ENCODE results near the gene UNC13B.

The UNC13B gene

DNA sequence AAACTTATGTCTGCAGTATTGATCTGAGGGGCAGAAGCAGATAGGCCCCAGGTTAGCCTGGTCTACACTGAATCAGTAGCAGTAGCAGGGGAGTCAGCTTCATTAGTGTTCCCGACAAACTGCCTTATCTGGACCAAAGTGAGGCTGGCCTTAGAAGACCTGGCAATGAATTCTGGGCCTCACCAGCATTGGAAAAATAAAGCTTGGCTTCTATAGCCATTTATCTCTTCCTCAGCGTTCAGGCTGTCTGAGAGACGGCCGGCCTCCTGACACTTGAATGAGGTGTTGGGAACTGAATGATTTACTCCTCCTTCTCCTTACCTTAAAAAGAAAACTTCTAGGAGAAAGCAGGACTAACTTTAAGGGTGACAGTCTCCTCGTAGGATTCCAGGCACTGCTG lies 186.3 kb downstream of the UNC13B start:
- TF ChIP-seq TAF1 (IDR thresholded peaks at IDR 0.05; ENCODE audit: borderline replicate concordance, insufficient read depth, low read length) (no peak), POLR2AphosphoS5 (IDR thresholded peaks at IDR 0.05; ENCODE audit: low read depth, low read length) (no peak), FOXP2 (optimal IDR thresholded peaks at IDR 0.05; ENCODE audit: borderline replicate concordance, extremely low read depth, extremely low read length, insufficient read depth) (no peak), SIN3A (IDR thresholded peaks at IDR 0.05; ENCODE audit: borderline replicate concordance, insufficient read depth, low read length) (no peak)
- TF ChIP-seq, protein P1, sequence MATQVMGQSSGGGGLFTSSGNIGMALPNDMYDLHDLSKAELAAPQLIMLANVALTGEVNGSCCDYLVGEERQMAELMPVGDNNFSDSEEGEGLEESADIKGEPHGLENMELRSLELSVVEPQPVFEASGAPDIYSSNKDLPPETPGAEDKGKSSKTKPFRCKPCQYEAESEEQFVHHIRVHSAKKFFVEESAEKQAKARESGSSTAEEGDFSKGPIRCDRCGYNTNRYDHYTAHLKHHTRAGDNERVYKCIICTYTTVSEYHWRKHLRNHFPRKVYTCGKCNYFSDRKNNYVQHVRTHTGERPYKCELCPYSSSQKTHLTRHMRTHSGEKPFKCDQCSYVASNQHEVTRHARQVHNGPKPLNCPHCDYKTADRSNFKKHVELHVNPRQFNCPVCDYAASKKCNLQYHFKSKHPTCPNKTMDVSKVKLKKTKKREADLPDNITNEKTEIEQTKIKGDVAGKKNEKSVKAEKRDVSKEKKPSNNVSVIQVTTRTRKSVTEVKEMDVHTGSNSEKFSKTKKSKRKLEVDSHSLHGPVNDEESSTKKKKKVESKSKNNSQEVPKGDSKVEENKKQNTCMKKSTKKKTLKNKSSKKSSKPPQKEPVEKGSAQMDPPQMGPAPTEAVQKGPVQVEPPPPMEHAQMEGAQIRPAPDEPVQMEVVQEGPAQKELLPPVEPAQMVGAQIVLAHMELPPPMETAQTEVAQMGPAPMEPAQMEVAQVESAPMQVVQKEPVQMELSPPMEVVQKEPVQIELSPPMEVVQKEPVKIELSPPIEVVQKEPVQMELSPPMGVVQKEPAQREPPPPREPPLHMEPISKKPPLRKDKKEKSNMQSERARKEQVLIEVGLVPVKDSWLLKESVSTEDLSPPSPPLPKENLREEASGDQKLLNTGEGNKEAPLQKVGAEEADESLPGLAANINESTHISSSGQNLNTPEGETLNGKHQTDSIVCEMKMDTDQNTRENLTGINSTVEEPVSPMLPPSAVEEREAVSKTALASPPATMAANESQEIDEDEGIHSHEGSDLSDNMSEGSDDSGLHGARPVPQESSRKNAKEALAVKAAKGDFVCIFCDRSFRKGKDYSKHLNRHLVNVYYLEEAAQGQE (IDR thresholded peaks at IDR 0.05; ENCODE audit: insufficient read depth in 1 of 2, low read depth in 2 of 2, low read length in 2 of 2): no peak

DNA sequence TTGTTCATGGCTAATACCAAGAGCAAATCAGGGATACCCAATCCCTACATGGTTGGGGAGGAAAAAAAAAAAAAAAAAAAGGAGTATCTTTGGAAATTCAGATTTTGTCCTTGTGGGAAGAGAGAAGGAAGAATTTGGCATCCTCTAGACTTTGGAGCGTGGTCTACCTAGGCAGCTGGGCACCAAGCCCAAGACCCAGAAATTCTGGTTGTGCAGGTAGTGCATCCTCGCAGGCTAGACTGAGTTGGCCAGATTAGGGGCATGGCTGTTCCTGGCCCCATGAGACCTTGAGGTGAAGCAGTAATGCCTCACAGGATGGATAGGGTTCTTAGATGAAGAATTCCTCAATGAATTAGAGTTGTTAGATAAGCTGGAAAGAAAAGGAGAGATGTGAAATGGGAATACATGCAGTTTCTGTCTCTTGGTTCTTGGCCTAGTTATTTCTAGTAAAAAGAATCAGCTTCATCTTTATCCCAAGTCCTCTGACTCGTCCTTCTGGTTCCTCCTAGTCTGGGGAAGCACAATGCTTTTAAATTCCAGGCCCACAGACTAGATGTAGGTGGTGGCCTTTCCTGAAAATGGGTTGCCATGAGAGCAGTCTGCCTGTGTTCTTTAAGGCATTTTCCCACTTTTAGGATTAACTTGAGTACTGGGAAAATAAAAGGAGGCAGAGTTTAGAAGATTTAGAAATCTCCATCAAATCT lies 187.6 kb downstream of the UNC13B start:
- no peak for TF ChIP-seq FOXP2 (optimal IDR thresholded peaks at IDR 0.05; ENCODE audit: borderline replicate concordance, extremely low read depth, extremely low read length, insufficient read depth)
- TF ChIP-seq SIN3A (IDR thresholded peaks at IDR 0.05; ENCODE audit: borderline replicate concordance, insufficient read depth, low read length): no peak
- no peak for TF ChIP-seq TAF1 (IDR thresholded peaks at IDR 0.05; ENCODE audit: borderline replicate concordance, insufficient read depth, low read length)
- TF ChIP-seq, protein P1 (IDR thresholded peaks at IDR 0.05; ENCODE audit: insufficient read depth in 1 of 2, low read depth in 2 of 2, low read length in 2 of 2): no peak
- no peak for TF ChIP-seq POLR2AphosphoS5 (IDR thresholded peaks at IDR 0.05; ENCODE audit: low read depth, low read length)

DNA sequence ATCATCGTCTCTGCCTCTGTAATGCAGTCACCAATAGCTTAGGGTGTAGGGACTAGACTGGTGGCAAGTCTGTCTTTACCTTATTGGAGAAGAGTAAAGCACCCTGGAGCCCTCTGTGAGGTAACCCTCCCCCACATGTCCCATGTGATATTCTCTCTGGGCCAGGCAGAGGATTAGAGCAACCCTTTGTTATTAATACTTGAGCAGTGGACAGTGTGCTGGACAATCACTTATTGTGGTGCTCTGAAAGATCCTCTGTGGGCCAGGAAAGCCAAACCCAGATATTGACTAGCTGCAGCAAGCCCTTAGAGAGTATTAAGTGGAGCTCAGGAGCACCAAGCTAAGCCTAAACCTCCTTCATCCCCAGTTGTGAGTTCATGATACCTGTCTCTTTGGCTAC lies 188.4 kb downstream of the UNC13B start:
- TF ChIP-seq TAF1 (IDR thresholded peaks at IDR 0.05; ENCODE audit: borderline replicate concordance, insufficient read depth, low read length) (no peak), FOXP2 (optimal IDR thresholded peaks at IDR 0.05; ENCODE audit: borderline replicate concordance, extremely low read depth, extremely low read length, insufficient read depth) (no peak), SIN3A (IDR thresholded peaks at IDR 0.05; ENCODE audit: borderline replicate concordance, insufficient read depth, low read length) (no peak), POLR2AphosphoS5 (IDR thresholded peaks at IDR 0.05; ENCODE audit: low read depth, low read length) (no peak)
- TF ChIP-seq, protein P1 (IDR thresholded peaks at IDR 0.05; ENCODE audit: insufficient read depth in 1 of 2, low read depth in 2 of 2, low read length in 2 of 2): no peak

DNA sequence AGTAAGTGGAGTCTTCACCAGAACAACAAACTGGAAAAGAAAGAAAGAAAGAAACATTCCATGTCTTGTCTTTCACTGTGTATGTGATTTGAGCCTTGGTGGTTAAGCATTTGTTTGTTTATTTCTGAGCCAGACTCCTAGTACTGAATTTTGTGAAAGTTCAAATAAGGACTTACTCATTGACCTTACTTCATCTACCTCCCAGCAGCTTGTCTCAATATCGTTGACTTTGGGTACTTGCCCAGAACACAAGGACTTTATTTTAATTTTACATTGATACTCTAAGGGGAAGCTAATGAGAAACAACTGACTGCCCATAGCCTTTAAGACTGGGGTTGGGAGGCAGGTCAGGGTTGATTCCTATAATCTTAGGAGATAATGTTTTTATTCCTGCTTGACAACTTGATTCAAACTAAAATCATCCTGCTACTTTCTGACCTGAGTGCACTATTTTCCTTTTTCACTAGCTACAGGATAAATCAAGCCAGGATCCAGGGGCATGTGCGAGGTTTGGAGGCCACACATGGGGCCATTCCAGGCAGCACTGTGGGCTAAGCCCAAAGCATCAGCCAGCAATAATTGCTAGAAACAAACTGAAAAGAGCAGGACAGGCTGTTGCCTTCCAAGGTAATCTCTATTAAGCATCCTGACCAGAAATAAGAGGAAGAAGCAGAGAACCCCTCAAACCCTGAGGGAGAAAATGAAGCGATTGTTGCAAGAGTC lies 189.2 kb downstream of the UNC13B start:
- TF ChIP-seq, protein P1 (IDR thresholded peaks at IDR 0.05; ENCODE audit: insufficient read depth in 1 of 2, low read depth in 2 of 2, low read length in 2 of 2): no peak
- no peak for TF ChIP-seq TAF1 (IDR thresholded peaks at IDR 0.05; ENCODE audit: borderline replicate concordance, insufficient read depth, low read length)
